SK-N-DZ (cell line): Measurements from ENCODE around the gene JPH3.
"Not testable (repeated sequence)": the region's sequence is repeated elsewhere in the genome, so short reads cannot be mapped to it uniquely, and the experiment has no call there.

ENCODE experiments used
- DNase-seq: peaks from one replicate; pipeline ENCODE4 v3.0.0-alpha.2; 2015; ENCODE audit warnings: low spot score

Gene JPH3

DNA sequence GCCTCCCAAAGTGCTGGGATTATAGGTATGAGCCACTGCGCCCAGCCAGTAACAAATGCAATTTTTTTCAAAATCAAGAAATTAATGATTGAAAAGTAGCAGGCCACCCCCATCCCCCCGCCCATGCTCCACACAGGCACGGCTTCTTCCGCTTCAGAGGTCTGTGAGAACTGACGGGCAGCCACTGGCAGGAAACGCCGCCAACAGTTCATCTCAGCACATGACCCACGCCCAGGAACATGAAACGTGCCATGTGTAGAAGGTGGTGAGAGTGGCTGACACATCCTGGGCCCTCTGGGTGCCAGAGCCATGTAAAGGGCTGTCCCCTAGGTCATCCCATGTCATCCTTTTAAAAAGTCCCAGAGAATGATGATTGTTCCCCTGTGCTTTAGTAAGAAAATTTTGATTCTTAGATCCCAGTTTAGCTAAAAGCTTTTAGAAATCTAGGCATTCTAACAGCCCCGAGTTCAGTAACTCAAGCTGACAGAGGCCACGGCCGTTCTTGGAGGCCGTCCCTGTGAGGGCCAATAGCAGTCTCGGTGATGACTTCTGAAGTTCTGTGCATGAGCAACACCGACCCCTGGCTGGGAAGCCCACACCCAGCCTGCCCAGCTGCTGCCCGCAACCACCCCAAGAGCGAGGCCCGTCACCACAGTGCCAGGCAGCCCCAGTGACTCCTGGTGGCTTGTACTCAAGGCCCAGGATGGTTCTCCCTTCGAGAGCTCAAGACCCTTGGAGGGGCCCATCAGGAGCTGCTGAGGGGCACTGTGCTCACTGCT, 111.3 kb downstream of the JPH3 start:
- DNase-seq: no peak

DNA sequence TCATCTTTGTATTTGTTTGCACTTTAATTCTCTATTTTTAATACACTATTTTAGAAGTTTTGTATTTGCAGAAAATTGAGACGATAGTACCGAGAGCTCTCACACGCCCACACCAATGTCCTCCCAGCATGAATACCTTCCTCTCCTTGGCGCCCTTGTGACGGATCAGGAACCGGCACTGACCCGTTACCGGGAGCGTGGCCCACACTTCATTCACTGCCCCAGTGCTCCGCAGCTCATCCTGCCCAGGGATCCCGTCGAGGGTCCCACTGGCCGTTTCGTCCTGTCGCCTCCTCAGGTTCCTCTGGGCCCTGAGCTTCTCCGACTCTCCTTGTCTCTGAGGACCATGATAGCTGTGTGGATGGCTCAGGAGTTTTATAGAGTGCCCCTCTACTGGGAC, 112.9 kb downstream of the JPH3 start:
- no peak for DNase-seq

DNA sequence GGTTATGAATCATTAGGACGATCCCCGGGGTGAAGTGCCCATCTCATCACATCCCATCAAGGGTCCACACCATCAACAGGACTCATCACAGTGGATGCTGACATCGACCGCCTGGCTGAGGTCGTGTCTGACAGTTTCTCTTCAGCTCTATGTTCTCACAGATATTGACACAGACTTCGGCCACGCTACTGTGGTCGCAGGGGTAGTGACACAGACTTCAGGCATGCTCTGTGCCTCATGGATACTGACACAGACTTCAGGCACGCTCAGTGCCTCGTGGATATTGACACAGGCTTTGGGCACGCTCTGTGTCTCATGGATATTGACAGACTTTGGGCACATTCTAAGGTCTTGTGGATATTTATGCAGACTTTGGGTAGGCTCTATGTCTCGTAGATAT, 113.3 kb downstream of the JPH3 start:
- DNase-seq: no peak

DNA sequence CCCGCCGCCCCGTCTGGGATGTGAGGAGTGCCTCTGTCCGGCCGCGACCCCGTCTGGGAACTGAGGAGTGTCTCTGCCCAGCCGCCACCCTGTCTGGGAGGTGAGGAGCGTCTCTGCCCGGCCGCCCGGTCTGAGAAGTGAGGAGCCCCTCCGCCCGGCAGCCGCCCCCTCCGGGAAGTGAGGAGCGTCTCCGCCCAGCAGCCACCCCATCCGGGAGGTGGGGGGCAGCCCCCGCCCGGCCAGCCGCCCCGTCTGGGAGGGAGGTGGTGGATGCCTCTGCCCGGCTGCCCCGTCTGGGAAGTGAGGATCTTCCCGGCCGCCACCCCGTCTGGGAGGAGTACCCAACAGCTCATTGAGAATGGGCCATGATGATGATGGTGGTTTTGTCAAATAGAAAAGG, 116.5 kb downstream of the JPH3 start:
- not testable (repeated sequence) for DNase-seq

GRCh38 chr16:87720446-87720845, 118.1 kb downstream of the JPH3 start:
- DNase-seq: no peak

DNA sequence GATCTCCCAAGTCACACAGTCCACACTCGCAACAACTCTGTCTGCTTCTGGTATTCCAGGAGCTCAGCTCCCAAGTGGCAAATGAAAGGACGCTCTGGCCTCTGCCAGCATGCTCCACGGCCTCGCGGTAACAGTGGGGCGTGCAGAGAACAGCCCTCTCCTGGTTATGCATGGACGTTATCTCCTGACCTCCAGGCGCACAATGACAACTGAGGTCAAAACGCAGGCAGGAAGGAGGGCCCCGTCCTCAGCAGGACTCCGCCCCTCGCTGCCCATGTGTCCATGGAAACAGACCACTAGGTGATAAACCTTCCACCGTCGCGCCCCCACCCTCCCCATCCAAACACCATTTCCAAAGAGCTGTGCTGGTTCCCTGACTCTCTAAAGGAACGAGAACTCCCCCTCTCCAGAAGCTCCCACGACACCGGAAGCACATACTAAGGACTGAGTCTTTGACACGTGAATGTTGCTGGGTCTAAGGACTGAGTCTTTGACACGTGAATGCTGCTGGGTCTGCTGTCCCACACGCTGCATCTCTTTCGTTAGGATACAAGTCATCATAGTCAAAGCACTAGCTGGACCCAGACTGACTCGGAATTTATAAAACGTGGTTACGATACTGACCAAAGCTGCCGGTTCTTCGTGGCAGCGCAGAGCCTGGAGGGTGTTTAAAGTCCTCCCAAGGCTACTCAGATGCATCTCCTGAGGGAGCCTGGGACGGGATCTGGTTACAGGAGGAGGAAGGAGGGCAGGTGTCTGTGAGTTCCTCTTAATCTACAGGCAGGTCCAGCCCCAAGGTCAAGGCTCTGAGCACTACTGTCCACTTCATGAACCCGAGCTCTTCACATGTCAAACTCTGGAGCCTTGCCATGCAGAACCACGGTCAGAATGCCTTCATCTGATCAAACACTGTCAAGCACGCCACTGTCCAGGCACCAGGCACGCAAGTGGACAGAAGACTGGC, 119.6 kb downstream of the JPH3 start:
- peak; percentile 52 for DNase-seq

GRCh38 chr16:87722590-87723225, 120.4 kb downstream of the JPH3 start:
- DNase-seq: no peak

DNA sequence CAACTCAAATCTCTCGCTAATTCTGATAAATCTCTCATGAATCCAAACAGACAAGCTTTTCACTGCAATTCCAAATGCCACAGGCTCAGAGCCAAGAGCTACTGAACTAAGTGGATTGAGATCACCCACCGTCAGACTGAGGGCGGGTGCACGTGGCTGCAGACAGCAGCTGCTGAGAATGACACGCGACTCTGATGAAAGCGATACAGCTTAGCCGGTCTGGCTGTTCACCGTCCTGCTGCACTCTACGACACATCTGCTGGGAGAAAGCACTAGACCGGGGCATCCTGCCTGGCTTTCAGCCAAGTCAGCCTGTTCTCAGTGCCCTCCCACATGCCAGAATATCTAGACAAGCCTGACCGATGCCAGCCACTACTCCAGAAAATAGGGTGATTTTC, 120.9 kb downstream of the JPH3 start:
- DNase-seq: peak; percentile 95

GRCh38 chr16:87724490-87725291, 122.4 kb downstream of the JPH3 start:
- DNase-seq: no peak

GRCh38 chr16:87725596-87726235, 123.4 kb downstream of the JPH3 start:
- DNase-seq: no peak

DNA sequence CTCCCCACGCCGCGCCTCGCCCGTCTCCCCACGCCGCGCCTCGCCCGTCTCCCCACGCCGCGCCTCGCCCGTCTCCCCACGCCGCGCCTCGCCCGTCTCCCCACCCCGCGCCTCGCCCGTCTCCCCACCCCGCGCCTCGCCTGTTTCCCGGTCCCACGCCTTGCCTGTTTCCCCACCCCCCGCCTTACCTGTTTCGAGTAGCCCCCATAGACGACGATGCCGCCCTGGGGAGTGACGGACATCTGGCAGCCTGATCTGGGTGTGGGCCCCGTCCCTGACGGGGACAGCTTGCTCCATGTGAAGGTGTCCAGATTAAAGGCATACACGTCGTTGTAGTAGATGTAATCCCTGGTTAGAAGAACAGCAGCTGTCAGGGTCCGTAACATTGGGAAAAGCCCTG, 124.3 kb downstream of the JPH3 start:
- DNase-seq: not testable (repeated sequence)

- DNase-seq: no peak
Observed at GRCh38 chr16:87727346-87727745, 125.0 kb downstream of the JPH3 start.

DNA sequence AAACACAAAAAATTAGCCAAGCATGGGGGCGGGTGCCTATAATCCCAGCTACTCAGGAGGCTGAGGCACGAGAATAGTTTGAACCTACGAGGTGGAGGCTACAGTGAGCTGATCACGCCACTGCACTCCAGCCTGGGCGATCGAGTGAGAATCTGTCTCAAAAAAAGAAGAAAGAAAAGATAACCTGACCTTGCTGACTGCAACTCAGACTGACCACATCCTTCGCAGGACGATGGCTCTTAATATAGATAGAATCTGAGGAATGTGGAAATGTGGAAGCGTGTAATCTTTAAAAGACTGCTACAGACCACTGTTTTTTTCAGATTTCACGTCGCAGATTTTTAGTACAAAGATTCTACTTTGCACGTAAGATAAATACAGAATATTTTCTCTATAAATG, 125.7 kb downstream of the JPH3 start:
- no peak for DNase-seq

GRCh38 chr16:87729266-87729954, 127.1 kb downstream of the JPH3 start:
- DNase-seq: no peak

DNA sequence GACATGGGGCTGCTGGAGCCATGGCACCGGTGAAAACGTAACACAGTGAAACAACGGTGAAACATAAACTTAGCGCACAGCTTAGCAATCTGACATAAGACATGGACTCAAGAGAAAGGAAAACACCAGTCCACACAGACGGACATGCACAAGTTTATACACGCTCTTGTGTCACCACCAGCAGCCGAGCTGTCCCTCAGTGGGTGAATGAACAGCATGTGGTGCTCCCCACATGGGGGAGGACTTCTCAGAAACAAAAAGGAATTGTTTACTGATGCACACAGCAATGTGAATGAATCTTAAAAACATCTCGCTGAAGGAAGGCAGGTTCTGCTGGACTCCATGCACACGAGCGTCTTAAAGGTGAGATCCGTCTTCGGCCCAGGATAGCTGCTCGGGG, 129.3 kb downstream of the JPH3 start:
- no peak for DNase-seq

DNA sequence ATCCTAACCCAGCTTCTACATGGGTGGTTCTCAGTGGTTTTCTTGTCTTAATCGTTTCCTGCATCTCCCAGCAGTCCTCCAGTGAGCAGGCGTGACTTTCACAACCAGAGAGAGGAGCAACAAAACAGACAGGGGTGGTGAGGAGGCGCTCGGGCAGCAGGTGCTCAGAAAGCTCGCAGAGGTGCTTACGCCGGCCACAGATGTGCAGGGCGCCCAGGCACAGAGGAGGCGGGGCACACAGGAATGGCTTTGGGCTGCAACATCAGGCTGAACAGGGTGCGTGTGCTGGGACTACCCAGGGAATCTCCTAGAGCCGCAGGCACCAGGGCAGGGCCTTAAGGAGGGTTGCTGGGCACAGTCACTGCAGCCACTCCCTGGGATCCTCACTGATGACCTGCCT, 130.9 kb downstream of the JPH3 start:
- no peak for DNase-seq

GRCh38 chr16:87734644-87735043, 132.3 kb downstream of the JPH3 start:
- no peak for DNase-seq

DNA sequence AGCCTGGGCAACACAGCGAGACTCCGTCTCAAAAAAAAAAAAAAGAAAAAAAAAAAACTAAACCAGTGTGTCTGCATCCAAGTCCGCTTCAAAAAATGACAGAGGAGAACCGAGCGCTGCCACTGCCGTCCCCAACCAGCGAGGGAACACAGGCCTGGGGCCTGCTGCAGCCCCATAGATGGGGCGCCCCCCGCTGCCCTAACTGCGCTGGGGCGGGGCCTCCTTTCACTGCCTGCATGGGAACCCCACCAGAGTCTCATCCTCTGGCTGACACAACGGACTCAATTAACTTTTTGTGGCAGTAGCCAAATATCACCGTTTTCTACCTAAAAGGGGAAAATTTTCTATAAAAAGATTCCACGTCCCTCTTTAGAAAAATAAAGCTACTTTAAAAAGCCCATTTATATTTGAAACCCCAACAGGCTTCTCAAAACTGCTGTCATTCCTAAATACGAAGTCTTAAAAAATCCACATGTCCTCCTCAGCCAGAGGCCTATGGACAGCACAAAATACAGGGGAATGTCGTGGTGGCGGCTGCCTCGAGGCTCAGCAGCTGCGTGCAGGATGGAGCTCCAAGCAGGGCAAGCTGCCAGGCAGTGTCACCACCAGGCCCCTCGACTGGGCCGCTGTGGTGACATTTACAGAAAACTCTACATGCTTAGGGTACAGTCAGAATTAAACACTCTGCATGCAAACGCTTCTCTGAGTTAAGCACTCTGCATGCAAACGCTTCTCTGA, 133.1 kb downstream of the JPH3 start:
- DNase-seq: no peak

DNA sequence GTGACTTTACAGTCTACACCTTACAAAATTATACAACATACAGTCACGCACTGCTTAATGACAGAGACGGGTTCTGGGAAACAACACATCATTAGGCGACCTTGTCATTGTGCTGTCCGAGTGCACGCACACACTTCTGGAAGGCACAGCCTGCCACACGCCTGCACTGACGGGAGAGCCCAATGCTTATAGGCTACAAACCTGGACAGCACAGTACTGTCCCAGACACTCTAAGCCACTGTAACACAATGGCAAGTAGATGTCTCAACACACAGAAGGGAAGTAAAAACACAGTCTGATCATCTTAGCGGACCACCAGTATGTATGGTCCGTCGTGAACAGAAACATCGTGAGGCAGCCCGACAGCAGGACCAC, 133.7 kb downstream of the JPH3 start:
- no peak for DNase-seq

- DNase-seq: no peak
Observed at GRCh38 chr16:87739801-87740200, 137.5 kb downstream of the JPH3 start.
